OCI-LY1 (cell line): ENCODE measurements around the gene IGF2R.

Source experiments
- H2AFZ ChIP-seq: fragments of 200-600 bp; sonication (generic), shearing (Covaris generic); 2 replicates; pipeline ENCODE4 v1.6.0; 2014; ENCODE audit warnings: antibody characterized with exemption, mild to moderate bottlenecking, low read length
- H3F3A ChIP-seq: fragments of 200-600 bp; sonication (generic), shearing (Covaris generic); 2 replicates; pipeline ENCODE4 v1.6.0; 2014; ENCODE audit warnings: mild to moderate bottlenecking, antibody characterized with exemption, low read length, moderate library complexity; ENCODE audit not compliant: insufficient read depth
- H3K27ac ChIP-seq: fragments of 200-600 bp; sonication (generic); 2 replicates; pipeline ENCODE4 v1.5.1; 2014; ENCODE audit warnings: low read length, mixed run types, mild to moderate bottlenecking, low read depth; ENCODE audit not compliant: poor library complexity, severe bottlenecking
- H3K27me3 ChIP-seq: fragments of 200-600 bp; sonication (generic); 2 replicates; pipeline ENCODE4 v1.6.0; 2014; ENCODE audit warnings: antibody characterized with exemption, mild to moderate bottlenecking, low read length, moderate library complexity; ENCODE audit not compliant: insufficient read depth
- H3K36me3 ChIP-seq: fragments of 200-600 bp; sonication (generic); 2 replicates; pipeline ENCODE4 v1.6.1; 2014; ENCODE audit warnings: mild to moderate bottlenecking, antibody characterized with exemption, low read length, moderate library complexity, mixed read lengths; ENCODE audit not compliant: insufficient read depth
- H3K4me1 ChIP-seq: fragments of 200-600 bp; sonication (generic); 2 replicates; pipeline ENCODE4 v1.5.1; 2014; ENCODE audit warnings: mild to moderate bottlenecking, low read length, moderate library complexity; ENCODE audit not compliant: insufficient read depth, severe bottlenecking
- H3K4me2 ChIP-seq: fragments of 200-600 bp; sonication (generic), shearing (Covaris generic); 2 replicates; pipeline ENCODE4 v1.6.1; 2014; ENCODE audit warnings: low read length
- H3K4me3 ChIP-seq: fragments of 200-600 bp; sonication (generic); 2 replicates; pipeline ENCODE4 v1.5.1; 2014; ENCODE audit warnings: low read length, low read depth, mild to moderate bottlenecking, mixed read lengths; ENCODE audit not compliant: poor library complexity, severe bottlenecking
- H3K79me2 ChIP-seq: fragments of 200-600 bp; shearing (Covaris generic); 2 replicates; pipeline ENCODE4 v1.6.1; 2016; ENCODE audit warnings: mixed run types, low read length, mixed read lengths; ENCODE audit not compliant: insufficient read depth
- H3K9ac ChIP-seq: fragments of 200-600 bp; sonication (generic), shearing (Covaris generic); 2 replicates; pipeline ENCODE4 v1.6.1; 2014; ENCODE audit warnings: mild to moderate bottlenecking, low read length, mixed read lengths
- H3K9me2 ChIP-seq: fragments of 200-600 bp; sonication (generic), shearing (Covaris generic); 2 replicates; pipeline ENCODE4 v1.6.1; 2014; ENCODE audit warnings: low read depth, mild to moderate bottlenecking, low read length, mixed read lengths
- H3K9me3 ChIP-seq: fragments of 200-600 bp; shearing (Covaris generic); 2 replicates; pipeline ENCODE4 v1.6.1; 2014; ENCODE audit warnings: low read length, mixed read lengths
- H4K20me1 ChIP-seq: fragments of 200-600 bp; sonication (generic), shearing (Covaris generic); 2 replicates; pipeline ENCODE4 v1.6.0; 2016; ENCODE audit warnings: mild to moderate bottlenecking, low read length; ENCODE audit not compliant: insufficient read depth
- CTCF ChIP-seq: fragments of 200-600 bp; sonication (generic), shearing (Covaris generic); IDR thresholded peaks from 2 replicates; pipeline ENCODE4 v1.5.1; 2017; ENCODE audit warnings: mild to moderate bottlenecking, antibody characterized with exemption, low read length, moderate library complexity, mixed read lengths
- EZH2 ChIP-seq: fragments of 200-600 bp; sonication (generic), shearing (Covaris generic); IDR thresholded peaks from 2 replicates; pipeline ENCODE4 v1.8.0; 2017; ENCODE audit warnings: borderline replicate concordance, mixed run types, mild to moderate bottlenecking, antibody characterized with exemption, low read length, moderate library complexity, mixed read lengths

The IGF2R gene

GRCh38 chr6:160029525-160029924 is 60.6 kb downstream of the IGF2R start:
- H4K20me1 ChIP-seq: no peaks in the 10 kb centered on the region
- no peaks in the 10 kb centered on the region for H3K9me2 ChIP-seq
- H3K79me2 ChIP-seq: no peaks in the 10 kb centered on the region
- H3K27me3 ChIP-seq: no peaks in the 10 kb centered on the region
- no peak overlapping the region for H3K4me2 ChIP-seq
- H3K27ac ChIP-seq: peak overlapping the region; percentile 79
- peaks cover 57% of the 10 kb centered on the region for H3K36me3 ChIP-seq
- no peak overlapping the region for H3K9ac ChIP-seq
- peaks cover 34% of the 10 kb centered on the region for H3K4me1 ChIP-seq
- H3K9me3 ChIP-seq: no peaks in the 10 kb centered on the region
- no peaks in the 10 kb centered on the region for H3F3A ChIP-seq
- H2AFZ ChIP-seq: no peak overlapping the region
- H3K4me3 ChIP-seq: no peak overlapping the region
- TF ChIP-seq CTCF (no peak), EZH2 (no peak)

GRCh38 chr6:160030103-160030502 is 61.2 kb downstream of the IGF2R start:
- peaks cover 56% of the 10 kb centered on the region for H3K36me3 ChIP-seq
- peak overlapping the region; percentile 79 for H3K27ac ChIP-seq
- H2AFZ ChIP-seq: no peak overlapping the region
- no peak overlapping the region for H3K4me2 ChIP-seq
- no peak for TF ChIP-seq EZH2
- no peaks in the 10 kb centered on the region for H3K9me2 ChIP-seq
- H3K4me3 ChIP-seq: no peak overlapping the region
- H3F3A ChIP-seq: no peaks in the 10 kb centered on the region
- no peak overlapping the region for H3K9ac ChIP-seq
- no peaks in the 10 kb centered on the region for H3K27me3 ChIP-seq
- no peaks in the 10 kb centered on the region for H3K9me3 ChIP-seq
- H4K20me1 ChIP-seq: no peaks in the 10 kb centered on the region
- H3K4me1 ChIP-seq: peaks cover 34% of the 10 kb centered on the region
- H3K79me2 ChIP-seq: no peaks in the 10 kb centered on the region

GRCh38 chr6:160031442-160031841 is 62.6 kb downstream of the IGF2R start:
- Histone ChIP-seq H3K9me2 (no peaks in the 10 kb centered on the region), H3K4me1 (peaks cover 34% of the 10 kb centered on the region), H3K36me3 (peaks cover 47% of the 10 kb centered on the region), H3K4me2 (no peak overlapping the region), H3K4me3 (no peak overlapping the region), H3K27me3 (no peaks in the 10 kb centered on the region), H3F3A (no peaks in the 10 kb centered on the region), H3K79me2 (no peaks in the 10 kb centered on the region), H4K20me1 (no peaks in the 10 kb centered on the region), H3K27ac (no peak overlapping the region), H3K9me3 (no peaks in the 10 kb centered on the region), H3K9ac (no peak overlapping the region), H2AFZ (no peak overlapping the region)
- no peak for TF ChIP-seq EZH2
- no peak for TF ChIP-seq CTCF

GRCh38 chr6:160031871-160032270 is 63.0 kb downstream of the IGF2R start:
- no peak overlapping the region for H3K4me3 ChIP-seq
- H3K9ac ChIP-seq: no peak overlapping the region
- H3K27me3 ChIP-seq: no peaks in the 10 kb centered on the region
- no peak overlapping the region for H2AFZ ChIP-seq
- H3K36me3 ChIP-seq: peaks cover 42% of the 10 kb centered on the region
- H3K27ac ChIP-seq: no peak overlapping the region
- peaks cover 34% of the 10 kb centered on the region for H3K4me1 ChIP-seq
- H3K9me2 ChIP-seq: no peaks in the 10 kb centered on the region
- no peak overlapping the region for H3K4me2 ChIP-seq
- no peaks in the 10 kb centered on the region for H4K20me1 ChIP-seq
- no peak for TF ChIP-seq CTCF
- no peak for TF ChIP-seq EZH2
- no peaks in the 10 kb centered on the region for H3F3A ChIP-seq
- no peaks in the 10 kb centered on the region for H3K79me2 ChIP-seq
- H3K9me3 ChIP-seq: no peaks in the 10 kb centered on the region
